Measurements from ENCODE around the gene FOXE3. TPM values are rescaled to one million over a fixed set of nuclear protein-coding genes. Genes with fewer than 3 reads are reported as not detected.

FOXE3 gene
- total and polyA plus RNA-seq, 2 of the 8 experiments (the other 6 are each of a cell fraction or from before 2014, with no cell fraction given), result 0.18 TPM; not detected in 1

GRCh38 chr1:47460040-47460439 is 44.0 kb downstream of the FOXE3 start:
- ChIA-PET CTCF (ENCODE audit: partially characterized antibody) (interaction anchor here (0.6 to 5.6 kb wide), 15 partner anchors 9 to 267 kb away, joined by 3 to 49 read pairs (median 4); partner anchors contain the start of gene FOXD2), POLR2A (ENCODE audit: partially characterized antibody) (interaction anchor here (0.8 kb wide), 1 partner anchor 14 kb away, joined by 4 read pairs; no protein-coding TSS in a partner anchor)
- peak overlapping the region; percentile 28 to 51; a peak in 3 of 4 replicates for H3K4me2 ChIP-seq (ENCODE audit: insufficient read depth in 1 of 2, low read depth in 2 of 2, low read length in 2 of 2)
- no peak overlapping the region for H2BK20ac ChIP-seq (ENCODE audit: low read length)
- H3K23me2 ChIP-seq (ENCODE audit: low read depth, low read length), result no peaks in the 10 kb centered on the region
- peaks cover 0 to 7% (median 0%) of the 10 kb centered on the region in 4 experiments; a peak in 3 of 7 replicates for H3K27me3 ChIP-seq (replicated peaks in 1 of 4; ENCODE audit: control insufficient read depth in 3 of 4, extremely low read depth in 1 of 4, insufficient read depth in 3 of 4, low read length in 3 of 4)
- H4K91ac ChIP-seq (replicated peaks; ENCODE audit: insufficient read length, low read length), result no peak overlapping the region
- H3K79me2 ChIP-seq (ENCODE audit: control insufficient read depth in 1 of 2, insufficient read depth in 2 of 2, low read length in 2 of 2), result no peaks in the 10 kb centered on the region
- WGBS, 2 experiments (ENCODE audit: extremely low coverage in 1 of 2, insufficient coverage in 1 of 2, insufficient read length in 1 of 2, insufficient replicate concordance in 2 of 2, low coverage in 1 of 2, low lambda C conversion rate in 2 of 2, missing lambda C conversion rate in 1 of 2), result 29% methylated on average over 5 of the region's 5 CpGs; no CpG with 5 or more reads in 1 of the 2 experiments
- H3K4me1 ChIP-seq (replicated peaks in 1 of 4; ENCODE audit: control insufficient read depth in 3 of 4, insufficient read depth in 4 of 4, low read length in 3 of 4), result peaks cover 8 to 16% (median 12%) of the 10 kb centered on the region in 4 experiments
- no peaks in the 10 kb centered on the region for H3K9me3 ChIP-seq (ENCODE audit: insufficient read depth in 2 of 2, low read depth in 1 of 2, low read length in 1 of 2)
- H3K14ac ChIP-seq (ENCODE audit: insufficient read length), result no peak overlapping the region
- H2AK5ac ChIP-seq (ENCODE audit: low read depth, low read length), result no peak overlapping the region
- H3K27ac ChIP-seq (ENCODE audit: low read depth, low read length), result no peak overlapping the region
- DNase-seq (ENCODE audit: low read depth in 1 of 2, low spot score in 2 of 2) (no peak), FAIRE-seq (peak; percentile 19)
- H3K79me1 ChIP-seq (ENCODE audit: low read depth, low read length), result no peaks in the 10 kb centered on the region
- 0 out of 8 replicates have a peak overlapping the region, but pooled peaks of 1 of the 4 experiments have one; percentile 6 for H3K4me3 ChIP-seq (ENCODE audit: extremely low read depth in 1 of 4, insufficient read depth in 2 of 4, low read depth in 3 of 4, low read length in 4 of 4)
- H2BK5ac ChIP-seq (ENCODE audit: low read depth, low read length), result no peak overlapping the region
- H4K5ac ChIP-seq (ENCODE audit: insufficient read length, low read depth, low read length), result no peak overlapping the region
- no peak overlapping the region for H3K18ac ChIP-seq (ENCODE audit: extremely low read depth, low read length)
- no peak overlapping the region for H2BK120ac ChIP-seq (replicated peaks; ENCODE audit: low read depth, low read length)
- no peak overlapping the region for H3K56ac ChIP-seq (replicated peaks; ENCODE audit: insufficient read length, low read depth, low read length)
- TF ChIP-seq TEAD4 (IDR thresholded peaks at IDR 0.05; ENCODE audit: low read depth, low read length), result no peak
- no peak for TF ChIP-seq TAF7 (optimal IDR thresholded peaks at IDR 0.05; ENCODE audit: borderline replicate concordance, low read depth, low read length)
- H2AFZ ChIP-seq (ENCODE audit: low read length), result no peak overlapping the region
- H3K36me3 ChIP-seq (ENCODE audit: control insufficient read depth in 2 of 4, insufficient read depth in 4 of 4, low read length in 3 of 4), result no peaks in the 10 kb centered on the region
- no peak overlapping the region for H2BK15ac ChIP-seq (ENCODE audit: low read length)
- H4K8ac ChIP-seq (ENCODE audit: extremely low read depth, insufficient read depth, low read length), result no peak overlapping the region
- H2BK12ac ChIP-seq (ENCODE audit: low read depth, low read length), result no peak overlapping the region
- no peak overlapping the region for H3K23ac ChIP-seq (ENCODE audit: insufficient read length)
- no peak overlapping the region for H3K4ac ChIP-seq (replicated peaks; ENCODE audit: insufficient read length, low read depth, low read length)
- no peak overlapping the region for H3K9ac ChIP-seq (replicated peaks in 1 of 4; ENCODE audit: extremely low read depth in 1 of 4, low read depth in 3 of 4, low read length in 3 of 4)
- peaks cover 0 to 4% of the 10 kb centered on the region in 2 experiments for H4K20me1 ChIP-seq (replicated peaks in 1 of 2; ENCODE audit: control insufficient read depth in 1 of 2, insufficient read depth in 2 of 2, low read length in 2 of 2)

Measured in H1 (cell line).